H9 (cell line): Measurements from ENCODE around the gene GALNT17. TPM values are rescaled to one million over a fixed set of nuclear protein-coding genes. Genes with fewer than 3 reads are reported as not detected.

Experiments
- DNase-seq: peaks from one replicate; pipeline ENCODE4 v3.0.0-alpha.2; 2017
- H2AFZ ChIP-seq: one replicate; pipeline ENCODE4 v1.6.1; 2013; ENCODE audit warnings: mild to moderate bottlenecking, low read length, control low read depth, moderate library complexity
- H2AK5ac ChIP-seq: 2 replicates; pipeline ENCODE4 v1.6.1; 2013; ENCODE audit warnings: low read length, control low read depth, mixed read lengths; ENCODE audit not compliant: insufficient read length
- H2BK120ac ChIP-seq: one replicate; pipeline ENCODE4 v1.6.1; 2013; ENCODE audit warnings: low read depth, mild to moderate bottlenecking, low read length, control low read depth, inconsistent platforms; ENCODE audit not compliant: poor library complexity, severe bottlenecking
- H2BK12ac ChIP-seq: 2 replicates; pipeline ENCODE4 v1.6.1; 2013; ENCODE audit warnings: low read length, control low read depth, mixed read lengths, low read depth; ENCODE audit not compliant: insufficient read length
- H2BK15ac ChIP-seq: 2 replicates; pipeline ENCODE4 v1.6.1; 2013; ENCODE audit warnings: low read depth, low read length, control low read depth
- H2BK20ac ChIP-seq: one replicate; pipeline ENCODE4 v1.6.1; 2013; ENCODE audit warnings: low read depth, mild to moderate bottlenecking, low read length, control low read depth, inconsistent platforms; ENCODE audit not compliant: poor library complexity, severe bottlenecking
- H2BK5ac ChIP-seq: 2 replicates; pipeline ENCODE4 v1.6.1; 2013; ENCODE audit warnings: low read length, control low read depth, mixed read lengths; ENCODE audit not compliant: insufficient read length
- H3K14ac ChIP-seq: 2 replicates; pipeline ENCODE4 v1.6.1; 2013; ENCODE audit warnings: low read length, control low read depth; ENCODE audit not compliant: insufficient read depth
- H3K18ac ChIP-seq: 2 replicates; pipeline ENCODE4 v1.6.1; 2013; ENCODE audit warnings: low read depth, mild to moderate bottlenecking, mixed read lengths, low read length, control low read depth; ENCODE audit not compliant: insufficient read length
- H3K23ac ChIP-seq: 2 replicates; pipeline ENCODE4 v1.6.1; 2013; ENCODE audit warnings: low read length, control low read depth, mixed read lengths, low read depth; ENCODE audit not compliant: insufficient read length
- H3K23me2 ChIP-seq: 2 replicates; pipeline ENCODE4 v1.6.1; 2013; ENCODE audit warnings: low read depth, mild to moderate bottlenecking, mixed read lengths, low read length, control low read depth; ENCODE audit not compliant: insufficient read length, poor library complexity, severe bottlenecking
- H3K27ac ChIP-seq: 2 replicates; pipeline ENCODE4 v1.5.1; 2013; ENCODE audit warnings: low read length, control low read depth, mixed read lengths, low read depth; ENCODE audit not compliant: insufficient read length
- H3K27me3 ChIP-seq: 2 replicates; pipeline ENCODE4 v1.6.1; 2013; ENCODE audit warnings: low read length, control low read depth, inconsistent platforms; ENCODE audit not compliant: insufficient read depth
- H3K4ac ChIP-seq: 2 replicates; pipeline ENCODE4 v1.6.1; 2013; ENCODE audit warnings: low read depth, mild to moderate bottlenecking, control low read depth, inconsistent platforms, low read length, moderate library complexity
- H3K4me1 ChIP-seq: 2 replicates; pipeline ENCODE4 v1.6.1; 2013; ENCODE audit warnings: low read length, control low read depth, inconsistent platforms; ENCODE audit not compliant: insufficient read depth
- H3K4me2 ChIP-seq: 2 replicates; pipeline ENCODE4 v1.6.1; 2013; ENCODE audit warnings: low read length, control low read depth, mixed read lengths; ENCODE audit not compliant: insufficient read length, insufficient read depth
- H3K56ac ChIP-seq: 2 replicates; pipeline ENCODE4 v1.6.1; 2013; ENCODE audit warnings: low read depth, mild to moderate bottlenecking, mixed read lengths, low read length, control low read depth; ENCODE audit not compliant: insufficient read length
- H3K79me1 ChIP-seq: 2 replicates; pipeline ENCODE4 v1.6.1; 2013; ENCODE audit warnings: low read depth, mild to moderate bottlenecking, moderate library complexity, low read length, control low read depth, inconsistent platforms; ENCODE audit not compliant: insufficient read depth, poor library complexity, severe bottlenecking
- H3K79me2 ChIP-seq: 2 replicates; pipeline ENCODE4 v1.6.1; 2013; ENCODE audit warnings: low read length, control low read depth, inconsistent platforms; ENCODE audit not compliant: insufficient read depth
- H3K9ac ChIP-seq: 2 replicates; pipeline ENCODE4 v1.6.1; 2013; ENCODE audit warnings: low read length, control low read depth, mixed read lengths; ENCODE audit not compliant: insufficient read length; ENCODE audit errors: extremely low read depth
- H3K9me3 ChIP-seq: one replicate; pipeline ENCODE4 v1.6.1; 2013; ENCODE audit warnings: low read depth, low read length, inconsistent platforms; ENCODE audit not compliant: control insufficient read depth
- H3T11ph ChIP-seq: one replicate; pipeline ENCODE4 v1.6.1; 2013; ENCODE audit warnings: mild to moderate bottlenecking, low read length, control low read depth, inconsistent platforms
- H4K20me1 ChIP-seq: one replicate; pipeline ENCODE4 v1.6.1; 2013; ENCODE audit not compliant: control insufficient read depth, insufficient read length, insufficient read depth
- H4K5ac ChIP-seq: 2 replicates; pipeline ENCODE4 v1.6.1; 2013; ENCODE audit warnings: low read depth, mild to moderate bottlenecking, mixed read lengths, low read length, control low read depth; ENCODE audit not compliant: insufficient read length
- H4K8ac ChIP-seq: replicated peaks from 2 replicates; pipeline ENCODE4 v1.6.1; 2013; ENCODE audit warnings: low read length, control low read depth, mixed read lengths, low read depth; ENCODE audit not compliant: insufficient read length
- H4K91ac ChIP-seq: 2 replicates; pipeline ENCODE4 v1.6.1; 2013; ENCODE audit warnings: low read depth, mild to moderate bottlenecking, moderate library complexity, mixed read lengths, low read length, control low read depth; ENCODE audit not compliant: insufficient read length
- H3K27ac Mint-ChIP-seq, 3 experiments: 2 replicates in 2 of 3; 3 replicates in 1 of 3; pipeline ENCODE4 v1.8.0; 2020 to 2021; ENCODE audit warnings: mixed read lengths in 3 of 3, mild to moderate bottlenecking in 1 of 3, moderate library complexity in 1 of 3
- H3K27me3 Mint-ChIP-seq: 2 replicates; pipeline ENCODE4 v1.8.0; 2021; ENCODE audit warnings: low read depth, mild to moderate bottlenecking, moderate library complexity, mixed read lengths
- H3K36me3 Mint-ChIP-seq, 3 experiments: 2 replicates in 2 of 3; 3 replicates in 1 of 3; pipeline ENCODE4 v1.8.0; 2020 to 2021; ENCODE audit warnings: low read depth in 3 of 3, mixed read lengths in 3 of 3; ENCODE audit not compliant: insufficient read depth in 1 of 3
- H3K4me1 Mint-ChIP-seq, 2 experiments: 2 replicates each; pipeline ENCODE4 v1.8.0; 2020; ENCODE audit warnings: mixed read lengths in 2 of 2
- H3K4me3 Mint-ChIP-seq, 2 experiments: 2 replicates in 1 of 2; 3 replicates in 1 of 2; pipeline ENCODE4 v1.8.0; 2020 to 2021; ENCODE audit warnings: mild to moderate bottlenecking in 2 of 2, mixed read lengths in 2 of 2, moderate library complexity in 1 of 2
- H3K9me3 Mint-ChIP-seq, 2 experiments: 2 replicates in 1 of 2; 3 replicates in 1 of 2; pipeline ENCODE4 v1.8.0; 2020; ENCODE audit warnings: mild to moderate bottlenecking in 2 of 2, mixed read lengths in 2 of 2, moderate library complexity in 1 of 2
- WGBS: extraction: QIAGEN DNeasy Blood & Tissue Kit; methylation state at CpG from one replicate; pipeline ENCODE4 v1.1.7; 2013; ENCODE audit warnings: missing lambda C conversion rate, low lambda C conversion rate, mixed read lengths; ENCODE audit not compliant: insufficient read length; ENCODE audit errors: extremely low coverage; 5-methylcytosine and 5-hydroxymethylcytosine counted together
- total RNA-seq: library from RNA; stranded (reverse); gene quantifications from 2 replicates; pipeline ENCODE4 v1.2.1, GENCODE V29; 2021
- TF ChIP-seq, protein P1 (sequence below): fragments of 200-600 bp; sonication (generic); conservative IDR thresholded peaks from 3 replicates; pipeline ENCODE4 v1.8.0; 2021; ENCODE audit warnings: antibody characterized with exemption, mild to moderate bottlenecking

The GALNT17 gene
- total RNA-seq, 1 experiment from 2014 or later = 43.2 TPM

DNA sequence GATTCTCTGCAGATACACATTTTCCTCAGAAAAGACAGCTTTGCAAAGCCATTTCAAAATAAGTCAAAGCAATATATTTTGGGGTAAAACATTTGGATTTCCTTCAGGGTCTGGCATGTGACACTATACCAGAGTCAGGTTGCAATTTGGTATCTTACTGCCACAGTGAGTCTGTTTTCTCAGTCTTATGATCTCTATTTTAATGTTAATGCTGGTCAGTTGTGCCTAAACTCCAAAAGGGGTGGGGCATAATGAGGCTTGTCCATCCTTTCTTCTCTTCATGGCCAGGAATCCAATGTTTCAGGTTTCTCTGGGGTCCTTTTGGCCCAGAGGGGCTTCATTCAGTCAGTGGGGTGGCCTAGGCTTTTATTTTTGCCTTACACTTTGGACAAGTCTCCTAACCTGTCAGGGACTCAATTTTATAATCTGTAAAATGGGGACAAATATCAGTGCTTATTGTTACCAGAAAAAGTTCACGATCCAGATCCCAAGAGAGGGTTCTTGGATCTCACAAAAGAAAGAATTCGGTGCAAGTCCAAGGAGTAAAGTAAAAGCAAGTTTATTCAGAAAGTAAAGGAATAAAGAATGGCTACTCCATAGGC is 341.5 kb downstream of the GALNT17 start:
- H3K9me3 Mint-ChIP-seq = peaks cover 21 to 25% of the 10 kb centered on the region in 2 experiments
- Histone ChIP-seq H2BK12ac (no peak overlapping the region), H2AFZ (no peak overlapping the region), H3K27me3 (no peaks in the 10 kb centered on the region), H2BK15ac (no peak overlapping the region), H2AK5ac (no peak overlapping the region), H3K9me3 (peaks cover 12% of the 10 kb centered on the region), H4K8ac (no peak overlapping the region), H2BK20ac (no peak overlapping the region), H3K23ac (no peak overlapping the region), H3K79me2 (peaks cover 4% of the 10 kb centered on the region; the same call in 1 of the 2 replicates), H3K23me2 (no peaks in the 10 kb centered on the region), H3K18ac (no peak overlapping the region), H3K4me1 (peaks cover 16% of the 10 kb centered on the region), H4K20me1 (no peaks in the 10 kb centered on the region), H3K4me2 (peak overlapping the region; percentile 20), H3K79me1 (peaks cover 3% of the 10 kb centered on the region), H3K27ac (peak overlapping the region; percentile 100), H2BK120ac (no peak overlapping the region), H4K91ac (no peak overlapping the region), H2BK5ac (no peak overlapping the region), H4K5ac (no peak overlapping the region), H3K56ac (no peak overlapping the region), H3T11ph (no peak overlapping the region), H3K9ac (no peak overlapping the region), H3K14ac (no peak overlapping the region), H3K4ac (no peak overlapping the region)
- H3K27ac Mint-ChIP-seq = peak overlapping the region; percentile 98 to 99 (median 98)
- H3K4me1 Mint-ChIP-seq = peaks cover 63 to 66% of the 10 kb centered on the region in 2 experiments
- peak overlapping the region in 1 of 2 experiments; percentile 28; a peak in 2 of 5 replicates for H3K4me3 Mint-ChIP-seq
- no peaks in the 10 kb centered on the region for H3K27me3 Mint-ChIP-seq
- TF ChIP-seq, protein P1, sequence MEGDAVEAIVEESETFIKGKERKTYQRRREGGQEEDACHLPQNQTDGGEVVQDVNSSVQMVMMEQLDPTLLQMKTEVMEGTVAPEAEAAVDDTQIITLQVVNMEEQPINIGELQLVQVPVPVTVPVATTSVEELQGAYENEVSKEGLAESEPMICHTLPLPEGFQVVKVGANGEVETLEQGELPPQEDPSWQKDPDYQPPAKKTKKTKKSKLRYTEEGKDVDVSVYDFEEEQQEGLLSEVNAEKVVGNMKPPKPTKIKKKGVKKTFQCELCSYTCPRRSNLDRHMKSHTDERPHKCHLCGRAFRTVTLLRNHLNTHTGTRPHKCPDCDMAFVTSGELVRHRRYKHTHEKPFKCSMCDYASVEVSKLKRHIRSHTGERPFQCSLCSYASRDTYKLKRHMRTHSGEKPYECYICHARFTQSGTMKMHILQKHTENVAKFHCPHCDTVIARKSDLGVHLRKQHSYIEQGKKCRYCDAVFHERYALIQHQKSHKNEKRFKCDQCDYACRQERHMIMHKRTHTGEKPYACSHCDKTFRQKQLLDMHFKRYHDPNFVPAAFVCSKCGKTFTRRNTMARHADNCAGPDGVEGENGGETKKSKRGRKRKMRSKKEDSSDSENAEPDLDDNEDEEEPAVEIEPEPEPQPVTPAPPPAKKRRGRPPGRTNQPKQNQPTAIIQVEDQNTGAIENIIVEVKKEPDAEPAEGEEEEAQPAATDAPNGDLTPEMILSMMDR = no peak
- H3K36me3 Mint-ChIP-seq = peaks cover 33 to 39% (median 35%) of the 10 kb centered on the region in 3 experiments
- WGBS = no CpG with 5 or more reads among the region's 2 CpGs
- no peak for DNase-seq
